H9 (cell line): ENCODE measurements around the gene SLC13A5. TPM values are rescaled to one million over a fixed set of nuclear protein-coding genes. Genes with fewer than 3 reads are reported as not detected.

Source experiments
- DNase-seq: peaks from one replicate; pipeline ENCODE4 v3.0.0-alpha.2; 2017
- H2AFZ ChIP-seq: one replicate; pipeline ENCODE4 v1.6.1; 2013; ENCODE audit warnings: mild to moderate bottlenecking, low read length, control low read depth, moderate library complexity
- H2AK5ac ChIP-seq: 2 replicates; pipeline ENCODE4 v1.6.1; 2013; ENCODE audit warnings: low read length, control low read depth, mixed read lengths; ENCODE audit not compliant: insufficient read length
- H2BK120ac ChIP-seq: one replicate; pipeline ENCODE4 v1.6.1; 2013; ENCODE audit warnings: low read depth, mild to moderate bottlenecking, low read length, control low read depth, inconsistent platforms; ENCODE audit not compliant: poor library complexity, severe bottlenecking
- H2BK12ac ChIP-seq: 2 replicates; pipeline ENCODE4 v1.6.1; 2013; ENCODE audit warnings: low read length, control low read depth, mixed read lengths, low read depth; ENCODE audit not compliant: insufficient read length
- H2BK15ac ChIP-seq: 2 replicates; pipeline ENCODE4 v1.6.1; 2013; ENCODE audit warnings: low read depth, low read length, control low read depth
- H2BK20ac ChIP-seq: one replicate; pipeline ENCODE4 v1.6.1; 2013; ENCODE audit warnings: low read depth, mild to moderate bottlenecking, low read length, control low read depth, inconsistent platforms; ENCODE audit not compliant: poor library complexity, severe bottlenecking
- H2BK5ac ChIP-seq: 2 replicates; pipeline ENCODE4 v1.6.1; 2013; ENCODE audit warnings: low read length, control low read depth, mixed read lengths; ENCODE audit not compliant: insufficient read length
- H3K14ac ChIP-seq: 2 replicates; pipeline ENCODE4 v1.6.1; 2013; ENCODE audit warnings: low read length, control low read depth; ENCODE audit not compliant: insufficient read depth
- H3K18ac ChIP-seq: 2 replicates; pipeline ENCODE4 v1.6.1; 2013; ENCODE audit warnings: low read depth, mild to moderate bottlenecking, mixed read lengths, low read length, control low read depth; ENCODE audit not compliant: insufficient read length
- H3K23ac ChIP-seq: 2 replicates; pipeline ENCODE4 v1.6.1; 2013; ENCODE audit warnings: low read length, control low read depth, mixed read lengths, low read depth; ENCODE audit not compliant: insufficient read length
- H3K23me2 ChIP-seq: 2 replicates; pipeline ENCODE4 v1.6.1; 2013; ENCODE audit warnings: low read depth, mild to moderate bottlenecking, mixed read lengths, low read length, control low read depth; ENCODE audit not compliant: insufficient read length, poor library complexity, severe bottlenecking
- H3K27ac ChIP-seq: 2 replicates; pipeline ENCODE4 v1.5.1; 2013; ENCODE audit warnings: low read length, control low read depth, mixed read lengths, low read depth; ENCODE audit not compliant: insufficient read length
- H3K27me3 ChIP-seq: 2 replicates; pipeline ENCODE4 v1.6.1; 2013; ENCODE audit warnings: low read length, control low read depth, inconsistent platforms; ENCODE audit not compliant: insufficient read depth
- H3K4ac ChIP-seq: 2 replicates; pipeline ENCODE4 v1.6.1; 2013; ENCODE audit warnings: low read depth, mild to moderate bottlenecking, control low read depth, inconsistent platforms, low read length, moderate library complexity
- H3K4me1 ChIP-seq: 2 replicates; pipeline ENCODE4 v1.6.1; 2013; ENCODE audit warnings: low read length, control low read depth, inconsistent platforms; ENCODE audit not compliant: insufficient read depth
- H3K4me2 ChIP-seq: 2 replicates; pipeline ENCODE4 v1.6.1; 2013; ENCODE audit warnings: low read length, control low read depth, mixed read lengths; ENCODE audit not compliant: insufficient read length, insufficient read depth
- H3K56ac ChIP-seq: 2 replicates; pipeline ENCODE4 v1.6.1; 2013; ENCODE audit warnings: low read depth, mild to moderate bottlenecking, mixed read lengths, low read length, control low read depth; ENCODE audit not compliant: insufficient read length
- H3K79me1 ChIP-seq: 2 replicates; pipeline ENCODE4 v1.6.1; 2013; ENCODE audit warnings: low read depth, mild to moderate bottlenecking, moderate library complexity, low read length, control low read depth, inconsistent platforms; ENCODE audit not compliant: insufficient read depth, poor library complexity, severe bottlenecking
- H3K79me2 ChIP-seq: 2 replicates; pipeline ENCODE4 v1.6.1; 2013; ENCODE audit warnings: low read length, control low read depth, inconsistent platforms; ENCODE audit not compliant: insufficient read depth
- H3K9ac ChIP-seq: 2 replicates; pipeline ENCODE4 v1.6.1; 2013; ENCODE audit warnings: low read length, control low read depth, mixed read lengths; ENCODE audit not compliant: insufficient read length; ENCODE audit errors: extremely low read depth
- H3K9me3 ChIP-seq: one replicate; pipeline ENCODE4 v1.6.1; 2013; ENCODE audit warnings: low read depth, low read length, inconsistent platforms; ENCODE audit not compliant: control insufficient read depth
- H3T11ph ChIP-seq: one replicate; pipeline ENCODE4 v1.6.1; 2013; ENCODE audit warnings: mild to moderate bottlenecking, low read length, control low read depth, inconsistent platforms
- H4K20me1 ChIP-seq: one replicate; pipeline ENCODE4 v1.6.1; 2013; ENCODE audit not compliant: control insufficient read depth, insufficient read length, insufficient read depth
- H4K5ac ChIP-seq: 2 replicates; pipeline ENCODE4 v1.6.1; 2013; ENCODE audit warnings: low read depth, mild to moderate bottlenecking, mixed read lengths, low read length, control low read depth; ENCODE audit not compliant: insufficient read length
- H4K8ac ChIP-seq: replicated peaks from 2 replicates; pipeline ENCODE4 v1.6.1; 2013; ENCODE audit warnings: low read length, control low read depth, mixed read lengths, low read depth; ENCODE audit not compliant: insufficient read length
- H4K91ac ChIP-seq: 2 replicates; pipeline ENCODE4 v1.6.1; 2013; ENCODE audit warnings: low read depth, mild to moderate bottlenecking, moderate library complexity, mixed read lengths, low read length, control low read depth; ENCODE audit not compliant: insufficient read length
- H3K27ac Mint-ChIP-seq, 3 experiments: 2 replicates in 2 of 3; 3 replicates in 1 of 3; pipeline ENCODE4 v1.8.0; 2020 to 2021; ENCODE audit warnings: mixed read lengths in 3 of 3, mild to moderate bottlenecking in 1 of 3, moderate library complexity in 1 of 3
- H3K27me3 Mint-ChIP-seq: 2 replicates; pipeline ENCODE4 v1.8.0; 2021; ENCODE audit warnings: low read depth, mild to moderate bottlenecking, moderate library complexity, mixed read lengths
- H3K36me3 Mint-ChIP-seq, 3 experiments: 2 replicates in 2 of 3; 3 replicates in 1 of 3; pipeline ENCODE4 v1.8.0; 2020 to 2021; ENCODE audit warnings: low read depth in 3 of 3, mixed read lengths in 3 of 3; ENCODE audit not compliant: insufficient read depth in 1 of 3
- H3K4me1 Mint-ChIP-seq, 2 experiments: 2 replicates each; pipeline ENCODE4 v1.8.0; 2020; ENCODE audit warnings: mixed read lengths in 2 of 2
- H3K4me3 Mint-ChIP-seq, 2 experiments: 2 replicates in 1 of 2; 3 replicates in 1 of 2; pipeline ENCODE4 v1.8.0; 2020 to 2021; ENCODE audit warnings: mild to moderate bottlenecking in 2 of 2, mixed read lengths in 2 of 2, moderate library complexity in 1 of 2
- H3K9me3 Mint-ChIP-seq, 2 experiments: 2 replicates in 1 of 2; 3 replicates in 1 of 2; pipeline ENCODE4 v1.8.0; 2020; ENCODE audit warnings: mild to moderate bottlenecking in 2 of 2, mixed read lengths in 2 of 2, moderate library complexity in 1 of 2
- CTCF ChIP-seq: fragments of 200-600 bp; sonication (generic); conservative IDR thresholded peaks from 3 replicates; pipeline ENCODE4 v1.8.0; 2021; ENCODE audit warnings: antibody characterized with exemption, mild to moderate bottlenecking
- WGBS: extraction: QIAGEN DNeasy Blood & Tissue Kit; methylation state at CpG from one replicate; pipeline ENCODE4 v1.1.7; 2013; ENCODE audit warnings: missing lambda C conversion rate, low lambda C conversion rate, mixed read lengths; ENCODE audit not compliant: insufficient read length; ENCODE audit errors: extremely low coverage; 5-methylcytosine and 5-hydroxymethylcytosine counted together
- total RNA-seq: library from RNA; stranded (reverse); gene quantifications from 2 replicates; pipeline ENCODE4 v1.2.1, GENCODE V29; 2021

SLC13A5 gene
- total RNA-seq, 1 experiment from 2014 or later, result 1.6 TPM

- Histone ChIP-seq H2BK5ac (no peak overlapping the region), H3K79me2 (no peaks in the 10 kb centered on the region), H2BK15ac (no peak overlapping the region), H2AK5ac (no peak overlapping the region), H3K4me2 (no peak overlapping the region), H3K9ac (no peak overlapping the region), H2BK120ac (no peak overlapping the region), H4K20me1 (no peaks in the 10 kb centered on the region), H3K4me1 (no peaks in the 10 kb centered on the region), H3T11ph (no peak overlapping the region), H4K91ac (no peak overlapping the region), H3K56ac (no peak overlapping the region), H2AFZ (no peak overlapping the region), H2BK12ac (no peak overlapping the region), H4K8ac (no peak overlapping the region), H3K18ac (no peak overlapping the region), H3K27me3 (no peaks in the 10 kb centered on the region; the same call in 1 of the 2 replicates), H3K9me3 (no peaks in the 10 kb centered on the region), H3K79me1 (no peaks in the 10 kb centered on the region), H3K23ac (no peak overlapping the region), H3K14ac (no peak overlapping the region), H4K5ac (no peak overlapping the region), H3K23me2 (no peaks in the 10 kb centered on the region), H3K4ac (no peak overlapping the region), H3K27ac (no peak overlapping the region), H2BK20ac (no peak overlapping the region)
- Mint-ChIP-seq H3K4me3 (no peak overlapping the region), H3K27me3 (peaks cover 2% of the 10 kb centered on the region; the same call in 1 of the 2 replicates), H3K4me1 (peaks cover 5% of the 10 kb centered on the region in 2 experiments; a peak in 3 of 4 replicates), H3K36me3 (no peaks in the 10 kb centered on the region; a peak in 1 of 7 replicates), H3K9me3 (no peaks in the 10 kb centered on the region), H3K27ac (peak overlapping the region in 1 of 3 experiments; percentile 65; a peak in 1 of 7 replicates)
- no peak for TF ChIP-seq CTCF
- no peak for DNase-seq
- WGBS, result no CpG with 5 or more reads among the region's 13 CpGs
Measured at GRCh38 chr17:6674586-6674985, 38.6 kb downstream of the SLC13A5 start.
